ENCODE data around the gene ARL14.

DNA sequence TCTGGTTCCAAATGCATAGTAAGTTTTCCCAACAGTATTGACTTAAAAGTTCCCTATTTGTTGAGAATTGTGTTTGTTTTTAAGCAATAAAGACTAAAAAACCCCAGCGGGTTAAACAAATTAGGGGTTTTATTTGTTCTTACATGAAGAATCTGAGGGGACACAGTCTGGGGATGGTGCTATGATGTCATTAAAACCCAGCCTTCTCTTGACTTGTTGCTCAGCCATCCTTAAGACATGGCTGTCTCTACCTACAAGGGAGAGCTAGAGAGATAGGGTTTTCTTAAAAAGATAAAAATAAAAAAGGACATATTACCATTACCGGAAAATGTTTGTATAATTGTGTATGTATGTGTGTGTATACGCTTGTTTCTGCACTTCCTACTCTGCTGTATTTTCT, 11.7 kb upstream of the ARL14 start:
- TF ChIP-seq, protein P1, sequence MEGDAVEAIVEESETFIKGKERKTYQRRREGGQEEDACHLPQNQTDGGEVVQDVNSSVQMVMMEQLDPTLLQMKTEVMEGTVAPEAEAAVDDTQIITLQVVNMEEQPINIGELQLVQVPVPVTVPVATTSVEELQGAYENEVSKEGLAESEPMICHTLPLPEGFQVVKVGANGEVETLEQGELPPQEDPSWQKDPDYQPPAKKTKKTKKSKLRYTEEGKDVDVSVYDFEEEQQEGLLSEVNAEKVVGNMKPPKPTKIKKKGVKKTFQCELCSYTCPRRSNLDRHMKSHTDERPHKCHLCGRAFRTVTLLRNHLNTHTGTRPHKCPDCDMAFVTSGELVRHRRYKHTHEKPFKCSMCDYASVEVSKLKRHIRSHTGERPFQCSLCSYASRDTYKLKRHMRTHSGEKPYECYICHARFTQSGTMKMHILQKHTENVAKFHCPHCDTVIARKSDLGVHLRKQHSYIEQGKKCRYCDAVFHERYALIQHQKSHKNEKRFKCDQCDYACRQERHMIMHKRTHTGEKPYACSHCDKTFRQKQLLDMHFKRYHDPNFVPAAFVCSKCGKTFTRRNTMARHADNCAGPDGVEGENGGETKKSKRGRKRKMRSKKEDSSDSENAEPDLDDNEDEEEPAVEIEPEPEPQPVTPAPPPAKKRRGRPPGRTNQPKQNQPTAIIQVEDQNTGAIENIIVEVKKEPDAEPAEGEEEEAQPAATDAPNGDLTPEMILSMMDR (IDR thresholded peaks at IDR 0.05; ENCODE audit: extremely low read depth in 1 of 2, insufficient read depth in 1 of 2, low read depth in 1 of 2, low read length in 2 of 2): no peak
- no peak for TF ChIP-seq POLR2A (IDR thresholded peaks at IDR 0.05; ENCODE audit: low read depth, low read length)
